Tibial nerve (tissue), 4 donors: Measurements from ENCODE around the gene SHISAL2A.

Experiments used
- CTCF ChIP-seq, 5 experiments: fragments of 200-600 bp in 3 of 5; fragments of 450-650 bp in 2 of 5; sonication (generic) in 3 of 5; IDR thresholded peaks; one replicate each; pipeline ENCODE4 v1.5.1; 2016 to 2019; ENCODE audit warnings: antibody characterized with exemption in 5 of 5, mild to moderate bottlenecking in 3 of 5, moderate library complexity in 2 of 5
- EP300 ChIP-seq, 2 donors: sonication (generic); formaldehyde crosslinking; IDR thresholded peaks; one replicate each; pipeline ENCODE4 v1.6.1; 2017; ENCODE audit warnings: antibody characterized with exemption in 2 of 2, mild to moderate bottlenecking in 1 of 2
- POLR2A ChIP-seq, 2 donors: fragments of 450-650 bp; IDR thresholded peaks; one replicate each; pipeline ENCODE4 v1.6.1; 2017; ENCODE audit warnings: antibody characterized with exemption in 2 of 2, mild to moderate bottlenecking in 2 of 2, moderate library complexity in 2 of 2

- TF ChIP-seq CTCF (IDR thresholded peaks at IDR 0.05) (no peak), EP300 (IDR thresholded peaks at IDR 0.05) (no peak), POLR2A (IDR thresholded peaks at IDR 0.05) (no peak)
These were observed 62.7 kb downstream of the SHISAL2A start for GRCh38 chr1:52695627-52696026.
